Measurements from ENCODE around the gene PARP8. TPM values are rescaled to one million over a fixed set of nuclear protein-coding genes. Genes with fewer than 3 reads are reported as not detected.

Gene PARP8
- polyA plus RNA-seq, 1 donor (not counting 4 experiments of a cell fraction or from before 2014, with no cell fraction given) = 29.1 TPM

GRCh38 chr5:50655810-50656205 is 10.6 kb upstream of the PARP8 start:
- no peak for TF ChIP-seq CTCF (optimal IDR thresholded peaks at IDR 0.05 in 1 of 3, IDR thresholded peaks at IDR 0.05 in 1 of 3, conservative IDR thresholded peaks at IDR 0.05 in 1 of 3; ENCODE audit: extremely low read depth in 1 of 3, insufficient read depth in 2 of 3, low read length in 3 of 3)
- no peak for TF ChIP-seq EZH2 (IDR thresholded peaks at IDR 0.05; ENCODE audit: low read length)
- no peaks in the 10 kb centered on the region for H4K20me1 ChIP-seq (ENCODE audit: control insufficient read depth, extremely low read depth, insufficient read depth, low read length)
- H3K9ac ChIP-seq (ENCODE audit: control insufficient read depth, extremely low read depth, insufficient read depth, low read length) = no peak overlapping the region
- DNase-seq (ENCODE audit: low read depth, low spot score) (no peak), FAIRE-seq (no peak)
- no peaks in the 10 kb centered on the region for H3K79me2 ChIP-seq (ENCODE audit: control insufficient read depth, insufficient read depth, low read length)
- no peak overlapping the region for H3K4me3 ChIP-seq (ENCODE audit: control insufficient read depth in 2 of 3, extremely low read depth in 1 of 3, insufficient read depth in 2 of 3, low read depth in 1 of 3, low read length in 3 of 3)
- H3K27ac ChIP-seq (ENCODE audit: control insufficient read depth, insufficient read depth, low read length) = no peak overlapping the region
- dilution Hi-C loops (cut with MboI; ENCODE audit: extremely low pct_ligation_motif_present, low sequenced_read_pairs) = no loop called here
- H3K9me3 ChIP-seq (ENCODE audit: control insufficient read depth, low read depth, low read length) = no peaks in the 10 kb centered on the region
- H2AFZ ChIP-seq (ENCODE audit: control insufficient read depth, low read length) = no peak overlapping the region
- H3K4me1 ChIP-seq (ENCODE audit: control insufficient read depth, extremely low read depth, insufficient read depth, low read length) = peaks cover 3% of the 10 kb centered on the region
- no peaks in the 10 kb centered on the region for H3K27me3 ChIP-seq (ENCODE audit: control insufficient read depth, extremely low read depth, insufficient read depth, low read length)
- no peak overlapping the region for H3K4me2 ChIP-seq (ENCODE audit: control insufficient read depth, extremely low read depth, insufficient read depth, low read depth, low read length)
- H3K9me1 ChIP-seq (ENCODE audit: control insufficient read depth, extremely low read depth, insufficient read depth, low read length) = no peaks in the 10 kb centered on the region
- no peaks in the 10 kb centered on the region for H3K36me3 ChIP-seq (ENCODE audit: control insufficient read depth in 2 of 2, extremely low read depth in 1 of 2, insufficient read depth in 2 of 2, low read length in 2 of 2)

- H2AFZ ChIP-seq (ENCODE audit: control insufficient read depth, low read length) = peak overlapping the region; percentile 12
Observed at GRCh38 chr5:50657044-50657443, 9.4 kb upstream of the PARP8 start.

More at GRCh38 chr5:50657044-50657443, 9.4 kb upstream of the PARP8 start:
- Histone ChIP-seq H3K4me3 (ENCODE audit: control insufficient read depth in 2 of 3, extremely low read depth in 1 of 3, insufficient read depth in 2 of 3, low read depth in 1 of 3, low read length in 3 of 3) (no peak overlapping the region), H3K4me1 (ENCODE audit: control insufficient read depth, extremely low read depth, insufficient read depth, low read length) (peaks cover 3% of the 10 kb centered on the region), H3K9me3 (ENCODE audit: control insufficient read depth, low read depth, low read length) (no peaks in the 10 kb centered on the region), H3K9me1 (ENCODE audit: control insufficient read depth, extremely low read depth, insufficient read depth, low read length) (no peaks in the 10 kb centered on the region), H3K27me3 (ENCODE audit: control insufficient read depth, extremely low read depth, insufficient read depth, low read length) (no peaks in the 10 kb centered on the region), H3K4me2 (ENCODE audit: control insufficient read depth, extremely low read depth, insufficient read depth, low read depth, low read length) (no peak overlapping the region), H3K27ac (ENCODE audit: control insufficient read depth, insufficient read depth, low read length) (no peak overlapping the region), H3K36me3 (ENCODE audit: control insufficient read depth in 2 of 2, extremely low read depth in 1 of 2, insufficient read depth in 2 of 2, low read length in 2 of 2) (no peaks in the 10 kb centered on the region), H4K20me1 (ENCODE audit: control insufficient read depth, extremely low read depth, insufficient read depth, low read length) (no peaks in the 10 kb centered on the region), H3K9ac (ENCODE audit: control insufficient read depth, extremely low read depth, insufficient read depth, low read length) (no peak overlapping the region), H3K79me2 (ENCODE audit: control insufficient read depth, insufficient read depth, low read length) (no peaks in the 10 kb centered on the region)
- dilution Hi-C loops (cut with MboI; ENCODE audit: extremely low pct_ligation_motif_present, low sequenced_read_pairs) = no loop called here
- DNase-seq (ENCODE audit: low read depth, low spot score) (no peak), FAIRE-seq (no peak)
- no peak for TF ChIP-seq EZH2 (IDR thresholded peaks at IDR 0.05; ENCODE audit: low read length)
- no peak for TF ChIP-seq CTCF (optimal IDR thresholded peaks at IDR 0.05 in 1 of 3, IDR thresholded peaks at IDR 0.05 in 1 of 3, conservative IDR thresholded peaks at IDR 0.05 in 1 of 3; ENCODE audit: extremely low read depth in 1 of 3, insufficient read depth in 2 of 3, low read length in 3 of 3)
